SK-N-SH (cell line): ENCODE data around the gene NUP107. TPM values are rescaled to one million over a fixed set of nuclear protein-coding genes. Genes with fewer than 3 reads are reported as not detected.

Experiments used
- CTCF ChIA-PET: fragments of 300-600, 350-600 bp; formaldehyde crosslinking; extraction: SDS; loops from one replicate; lab custom pipeline; 2021; lab: Yijun Ruan, JAX
- POLR2A ChIA-PET: fragments of 350-600 bp; sonication (Branson Sonifier 250); formaldehyde crosslinking; extraction: SDS; loops from one replicate; lab custom pipeline; 2020; ENCODE audit warnings: antibody characterized with exemption, inconsistent platforms; lab: Yijun Ruan, JAX
- DNase-seq: peaks from one replicate; pipeline ENCODE4 v3.0.0; 2012
- H2AFZ ChIP-seq: fragments of 200-600 bp; sonication (generic); 2 replicates; pipeline ENCODE4 v1.8.1; 2016; ENCODE audit warnings: antibody characterized with exemption, mild to moderate bottlenecking, low read depth
- H3F3A ChIP-seq: fragments of 200-600 bp; sonication (generic); replicated peaks from 2 replicates; pipeline ENCODE3; 2016; ENCODE audit warnings: antibody characterized with exemption, mild to moderate bottlenecking; ENCODE audit not compliant: insufficient read depth
- H3K27ac ChIP-seq, 2 experiments: fragments of 200-500 bp in 1 of 2; fragments of 200-600 bp in 1 of 2; sonication (Bioruptor generic) in 1 of 2; sonication (generic), shearing (Covaris generic) in 1 of 2; 2 replicates each; pipeline versions ENCODE4 v1.5.1 to v1.6.1; 2014 to 2016; ENCODE audit warnings: low read depth in 2 of 2, inconsistent platforms in 1 of 2, low read length in 1 of 2, mild to moderate bottlenecking in 1 of 2, mixed read lengths in 1 of 2
- H3K27me3 ChIP-seq: fragments of 200-600 bp; sonication (generic), shearing (Covaris generic); 2 replicates; pipeline ENCODE4 v1.6.1; 2016; ENCODE audit warnings: mixed run types; ENCODE audit not compliant: insufficient read depth
- H3K36me3 ChIP-seq, 2 experiments: fragments of 200-500 bp in 1 of 2; fragments of 200-600 bp in 1 of 2; sonication (Bioruptor generic) in 1 of 2; sonication (generic) in 1 of 2; replicated peaks in 1 of 2; 2 replicates each; pipeline versions ENCODE3 to v1.5.1; 2014 to 2016; ENCODE audit warnings: low read length in 1 of 2, mild to moderate bottlenecking in 1 of 2; ENCODE audit not compliant: insufficient read depth in 2 of 2, control insufficient read depth in 1 of 2
- H3K4me1 ChIP-seq, 2 experiments: fragments of 200-500 bp in 1 of 2; fragments of 200-600 bp in 1 of 2; sonication (Bioruptor generic) in 1 of 2; sonication (generic), shearing (Covaris generic) in 1 of 2; 2 replicates each; pipeline versions ENCODE4 v1.5.1 to v1.6.1; 2014 to 2016; ENCODE audit warnings: low read depth in 1 of 2, low read length in 1 of 2, mixed run types in 1 of 2; ENCODE audit not compliant: insufficient read depth in 2 of 2, control insufficient read depth in 1 of 2
- H3K4me2 ChIP-seq: fragments of 200-600 bp; sonication (generic), shearing (Covaris generic); 2 replicates; pipeline ENCODE4 v1.6.1; 2017; ENCODE audit warnings: mixed run types
- H3K4me3 ChIP-seq, 2 experiments: fragments of 200-500 bp in 1 of 2; fragments of 200-600 bp in 1 of 2; sonication (Bioruptor generic) in 1 of 2; sonication (generic), shearing (Covaris generic) in 1 of 2; 2 replicates each; pipeline versions ENCODE4 v1.5.1 to v1.8.1; 2014 to 2016; ENCODE audit warnings: low read depth in 2 of 2, inconsistent platforms in 1 of 2, low read length in 1 of 2, mild to moderate bottlenecking in 1 of 2, mixed read lengths in 1 of 2, moderate library complexity in 1 of 2
- H3K79me2 ChIP-seq: fragments of 200-600 bp; sonication (generic); 2 replicates; pipeline ENCODE4 v1.8.1; 2017; ENCODE audit warnings: mild to moderate bottlenecking; ENCODE audit not compliant: insufficient read depth
- H3K9ac ChIP-seq: fragments of 200-600 bp; sonication (generic); 2 replicates; pipeline ENCODE4 v1.6.1; 2017; ENCODE audit warnings: mixed run types
- H3K9me2 ChIP-seq: fragments of 200-600 bp; sonication (generic); 2 replicates; pipeline ENCODE4 v1.6.1; 2017; ENCODE audit warnings: mixed run types
- H3K9me3 ChIP-seq: fragments of 200-600 bp; sonication (generic); 2 replicates; pipeline ENCODE4 v1.6.1; 2017; ENCODE audit warnings: mixed run types, mild to moderate bottlenecking, moderate library complexity
- H4K20me1 ChIP-seq: fragments of 200-600 bp; sonication (generic); 2 replicates; pipeline ENCODE4 v1.6.1; 2017; ENCODE audit warnings: mild to moderate bottlenecking, mixed run types; ENCODE audit not compliant: insufficient read depth
- ELF1 ChIP-seq: IDR thresholded peaks from 2 replicates; pipeline ENCODE4 v1.4.0; 2012
- GABPA ChIP-seq: IDR thresholded peaks from 2 replicates; pipeline ENCODE4 v1.4.0; 2012; ENCODE audit warnings: low read depth, mild to moderate bottlenecking
- MAX ChIP-seq: IDR thresholded peaks from 2 replicates; pipeline ENCODE4 v1.4.0; 2012; ENCODE audit warnings: low read depth
- MXI1 ChIP-seq: IDR thresholded peaks from 2 replicates; pipeline ENCODE4 v1.6.1; 2012; ENCODE audit warnings: mild to moderate bottlenecking, low read depth, low read length, improper control_type of control experiment
- NRF1 ChIP-seq: IDR thresholded peaks from 2 replicates; pipeline ENCODE4 v1.6.1; 2012; ENCODE audit warnings: low read depth, mild to moderate bottlenecking, low read length
- POLR2AphosphoS5 ChIP-seq: IDR thresholded peaks from 2 replicates; pipeline ENCODE4 v1.6.1; 2012; ENCODE audit warnings: low read depth, low read length
- SIN3A ChIP-seq: IDR thresholded peaks from 2 replicates; pipeline ENCODE4 v1.6.1; 2012; ENCODE audit warnings: low read depth, mild to moderate bottlenecking, low read length, moderate library complexity, borderline replicate concordance
- SMC3 ChIP-seq: IDR thresholded peaks from 2 replicates; pipeline ENCODE4 v1.6.1; 2012; ENCODE audit warnings: low read depth, low read length, improper control_type of control experiment
- TAF1 ChIP-seq: IDR thresholded peaks from 2 replicates; pipeline ENCODE4 v1.6.1; 2012; ENCODE audit warnings: low read depth, mild to moderate bottlenecking, low read length, moderate library complexity, borderline replicate concordance
- TCF12 ChIP-seq: IDR thresholded peaks from 2 replicates; pipeline ENCODE4 v1.4.0; 2012
- USF1 ChIP-seq: IDR thresholded peaks from 2 replicates; pipeline ENCODE4 v1.4.0; 2012; ENCODE audit warnings: low read depth, borderline replicate concordance
- YY1 ChIP-seq: IDR thresholded peaks from 2 replicates; pipeline ENCODE4 v1.4.0; 2012; ENCODE audit warnings: low read depth, mild to moderate bottlenecking
- WGBS: methylation state at CpG from one replicate; pipeline ENCODE4 v1.1.6; 2017; ENCODE audit warnings: low lambda C conversion rate; 5-methylcytosine and 5-hydroxymethylcytosine counted together
- polyA plus RNA-seq, 3 experiments: library from polyadenylated mRNA; depleted of rRNA; stranded (reverse); fragments of >200 nt; gene quantifications; 2 replicates each; pipeline ENCODE4 v1.2.3, GENCODE V29; 2012
- TF ChIP-seq, protein P1 (sequence below): IDR thresholded peaks from 2 replicates; pipeline ENCODE4 v1.6.1; 2012; ENCODE audit warnings: mild to moderate bottlenecking, low read depth, low read length, moderate library complexity
- TF ChIP-seq, protein P2 (sequence below): fragments of 150-350 bp; IDR thresholded peaks from 2 replicates; pipeline ENCODE4 v1.6.1; 2016; ENCODE audit warnings: mild to moderate bottlenecking, low read depth, low read length
- TF ChIP-seq, protein P3 (sequence below): fragments of 150-350 bp; IDR thresholded peaks from 2 replicates; pipeline ENCODE4 v1.6.1; 2017; ENCODE audit warnings: antibody characterized with exemption, low read length, low read depth, borderline replicate concordance
- TF ChIP-seq, protein P4 (sequence below): IDR thresholded peaks from 2 replicates; pipeline ENCODE4; 2012

Gene NUP107
- polyA plus RNA-seq, 1 of the 3 experiments (the other 2 are of a cell fraction): 30.9 TPM

GRCh38 chr12:68745904-68746571, 59.3 kb downstream of the NUP107 start, which contains the start of gene SLC35E3:
SLC35E3 (plus strand) TSS chr12:68746176; CDS start chr12:68746378, 202 bp downstream.
- Histone ChIP-seq H3K27me3 (no peaks in the 10 kb centered on the region), H3K9me3 (no peaks in the 10 kb centered on the region), H4K20me1 (no peaks in the 10 kb centered on the region), H3K27ac (peak within 1 kb of the TSS; percentile 66 to 91), H3K36me3 (peaks cover 7 to 23% of the 10 kb centered on the region in 2 experiments), H3F3A (peaks cover 18% of the 10 kb centered on the region), H2AFZ (peak within 1 kb of the TSS; percentile 99), H3K4me2 (peak within 1 kb of the TSS; percentile 75), H3K9me2 (no peaks in the 10 kb centered on the region), H3K4me3 (peak within 1 kb of the TSS; percentile 73 to 92), H3K4me1 (peaks cover 4 to 12% of the 10 kb centered on the region in 2 experiments; a peak in 3 of 4 replicates), H3K79me2 (peaks cover 25% of the 10 kb centered on the region), H3K9ac (peak within 1 kb of the TSS; percentile 75)
- DNase-seq: peak; percentile 96
- TF ChIP-seq, protein P1, sequence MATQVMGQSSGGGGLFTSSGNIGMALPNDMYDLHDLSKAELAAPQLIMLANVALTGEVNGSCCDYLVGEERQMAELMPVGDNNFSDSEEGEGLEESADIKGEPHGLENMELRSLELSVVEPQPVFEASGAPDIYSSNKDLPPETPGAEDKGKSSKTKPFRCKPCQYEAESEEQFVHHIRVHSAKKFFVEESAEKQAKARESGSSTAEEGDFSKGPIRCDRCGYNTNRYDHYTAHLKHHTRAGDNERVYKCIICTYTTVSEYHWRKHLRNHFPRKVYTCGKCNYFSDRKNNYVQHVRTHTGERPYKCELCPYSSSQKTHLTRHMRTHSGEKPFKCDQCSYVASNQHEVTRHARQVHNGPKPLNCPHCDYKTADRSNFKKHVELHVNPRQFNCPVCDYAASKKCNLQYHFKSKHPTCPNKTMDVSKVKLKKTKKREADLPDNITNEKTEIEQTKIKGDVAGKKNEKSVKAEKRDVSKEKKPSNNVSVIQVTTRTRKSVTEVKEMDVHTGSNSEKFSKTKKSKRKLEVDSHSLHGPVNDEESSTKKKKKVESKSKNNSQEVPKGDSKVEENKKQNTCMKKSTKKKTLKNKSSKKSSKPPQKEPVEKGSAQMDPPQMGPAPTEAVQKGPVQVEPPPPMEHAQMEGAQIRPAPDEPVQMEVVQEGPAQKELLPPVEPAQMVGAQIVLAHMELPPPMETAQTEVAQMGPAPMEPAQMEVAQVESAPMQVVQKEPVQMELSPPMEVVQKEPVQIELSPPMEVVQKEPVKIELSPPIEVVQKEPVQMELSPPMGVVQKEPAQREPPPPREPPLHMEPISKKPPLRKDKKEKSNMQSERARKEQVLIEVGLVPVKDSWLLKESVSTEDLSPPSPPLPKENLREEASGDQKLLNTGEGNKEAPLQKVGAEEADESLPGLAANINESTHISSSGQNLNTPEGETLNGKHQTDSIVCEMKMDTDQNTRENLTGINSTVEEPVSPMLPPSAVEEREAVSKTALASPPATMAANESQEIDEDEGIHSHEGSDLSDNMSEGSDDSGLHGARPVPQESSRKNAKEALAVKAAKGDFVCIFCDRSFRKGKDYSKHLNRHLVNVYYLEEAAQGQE: no peak
- TF ChIP-seq TCF12 (no peak), YY1 (0 out of 2 replicates have a peak, but pooled peaks have one; percentile 49), POLR2AphosphoS5 (peak; percentile 90), SIN3A (0 out of 2 replicates have a peak, but pooled peaks have one; percentile 53), GABPA (peak; percentile 84), MAX (peak; percentile 88), MXI1 (peak; percentile 94), USF1 (peak; percentile 97), ELF1 (peak; percentile 56; the same call in 1 of the 2 replicates), TAF1 (peak; percentile 66), NRF1 (peak; percentile 90), SMC3 (no peak)
- TF ChIP-seq, protein P2, sequence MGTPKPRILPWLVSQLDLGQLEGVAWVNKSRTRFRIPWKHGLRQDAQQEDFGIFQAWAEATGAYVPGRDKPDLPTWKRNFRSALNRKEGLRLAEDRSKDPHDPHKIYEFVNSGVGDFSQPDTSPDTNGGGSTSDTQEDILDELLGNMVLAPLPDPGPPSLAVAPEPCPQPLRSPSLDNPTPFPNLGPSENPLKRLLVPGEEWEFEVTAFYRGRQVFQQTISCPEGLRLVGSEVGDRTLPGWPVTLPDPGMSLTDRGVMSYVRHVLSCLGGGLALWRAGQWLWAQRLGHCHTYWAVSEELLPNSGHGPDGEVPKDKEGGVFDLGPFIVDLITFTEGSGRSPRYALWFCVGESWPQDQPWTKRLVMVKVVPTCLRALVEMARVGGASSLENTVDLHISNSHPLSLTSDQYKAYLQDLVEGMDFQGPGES: no peak
- TF ChIP-seq, protein P3, sequence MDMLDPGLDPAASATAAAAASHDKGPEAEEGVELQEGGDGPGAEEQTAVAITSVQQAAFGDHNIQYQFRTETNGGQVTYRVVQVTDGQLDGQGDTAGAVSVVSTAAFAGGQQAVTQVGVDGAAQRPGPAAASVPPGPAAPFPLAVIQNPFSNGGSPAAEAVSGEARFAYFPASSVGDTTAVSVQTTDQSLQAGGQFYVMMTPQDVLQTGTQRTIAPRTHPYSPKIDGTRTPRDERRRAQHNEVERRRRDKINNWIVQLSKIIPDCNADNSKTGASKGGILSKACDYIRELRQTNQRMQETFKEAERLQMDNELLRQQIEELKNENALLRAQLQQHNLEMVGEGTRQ: peak; percentile 86
- TF ChIP-seq, protein P4, sequence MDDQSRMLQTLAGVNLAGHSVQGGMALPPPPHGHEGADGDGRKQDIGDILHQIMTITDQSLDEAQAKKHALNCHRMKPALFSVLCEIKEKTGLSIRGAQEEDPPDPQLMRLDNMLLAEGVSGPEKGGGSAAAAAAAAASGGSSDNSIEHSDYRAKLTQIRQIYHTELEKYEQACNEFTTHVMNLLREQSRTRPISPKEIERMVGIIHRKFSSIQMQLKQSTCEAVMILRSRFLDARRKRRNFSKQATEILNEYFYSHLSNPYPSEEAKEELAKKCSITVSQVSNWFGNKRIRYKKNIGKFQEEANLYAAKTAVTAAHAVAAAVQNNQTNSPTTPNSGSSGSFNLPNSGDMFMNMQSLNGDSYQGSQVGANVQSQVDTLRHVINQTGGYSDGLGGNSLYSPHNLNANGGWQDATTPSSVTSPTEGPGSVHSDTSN: no peak
- CTCF ChIA-PET: interaction anchor here (1.2 kb wide), 1 partner anchor 63 kb away, joined by 3 read pairs; no protein-coding TSS in a partner anchor
- under 1% methylated on average over 39 of the region's 52 CpGs for WGBS
- POLR2A ChIA-PET: interaction anchor here (0.6 to 2.5 kb wide), 4 partner anchors 14 to 159 kb away, joined by 3 to 21 read pairs (median 4); partner anchors contain the start of gene MDM2
